ENCODE data around the gene PDZD2.

DNA sequence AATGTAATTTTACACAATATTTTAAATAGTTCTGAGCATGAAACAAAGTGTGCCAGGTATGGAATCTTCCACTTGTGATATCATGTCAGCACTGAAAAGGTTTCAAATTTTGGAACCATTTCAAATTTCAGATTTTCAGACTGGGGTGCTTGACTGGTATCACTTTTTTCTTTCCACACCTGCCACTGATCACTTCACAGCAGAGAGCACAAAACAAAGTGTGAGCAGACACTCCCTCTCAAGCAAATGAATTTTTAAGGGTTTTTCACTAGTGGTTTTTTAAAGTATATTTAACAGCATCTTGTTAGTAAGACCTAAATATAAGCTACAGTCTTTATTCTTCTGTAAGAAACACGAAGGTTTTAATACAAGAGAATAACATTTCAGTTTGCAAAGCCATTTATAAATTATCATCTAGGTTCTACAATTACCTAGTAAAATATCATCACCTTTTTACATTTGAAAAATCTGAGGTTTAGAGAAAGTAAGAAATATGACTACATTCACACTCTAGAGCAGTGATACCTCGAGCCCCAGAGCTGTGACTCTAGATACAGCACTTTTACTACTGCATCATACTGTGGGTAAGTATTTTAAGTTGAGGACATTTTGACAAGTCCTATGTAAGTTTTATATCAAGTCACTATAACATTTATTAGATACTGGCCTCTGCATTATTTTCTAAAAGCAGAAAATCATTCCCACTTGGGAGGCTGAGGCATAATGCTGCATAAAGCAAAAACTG lies 520.6 kb downstream of the PDZD2 start:
- TF ChIP-seq, protein P1, sequence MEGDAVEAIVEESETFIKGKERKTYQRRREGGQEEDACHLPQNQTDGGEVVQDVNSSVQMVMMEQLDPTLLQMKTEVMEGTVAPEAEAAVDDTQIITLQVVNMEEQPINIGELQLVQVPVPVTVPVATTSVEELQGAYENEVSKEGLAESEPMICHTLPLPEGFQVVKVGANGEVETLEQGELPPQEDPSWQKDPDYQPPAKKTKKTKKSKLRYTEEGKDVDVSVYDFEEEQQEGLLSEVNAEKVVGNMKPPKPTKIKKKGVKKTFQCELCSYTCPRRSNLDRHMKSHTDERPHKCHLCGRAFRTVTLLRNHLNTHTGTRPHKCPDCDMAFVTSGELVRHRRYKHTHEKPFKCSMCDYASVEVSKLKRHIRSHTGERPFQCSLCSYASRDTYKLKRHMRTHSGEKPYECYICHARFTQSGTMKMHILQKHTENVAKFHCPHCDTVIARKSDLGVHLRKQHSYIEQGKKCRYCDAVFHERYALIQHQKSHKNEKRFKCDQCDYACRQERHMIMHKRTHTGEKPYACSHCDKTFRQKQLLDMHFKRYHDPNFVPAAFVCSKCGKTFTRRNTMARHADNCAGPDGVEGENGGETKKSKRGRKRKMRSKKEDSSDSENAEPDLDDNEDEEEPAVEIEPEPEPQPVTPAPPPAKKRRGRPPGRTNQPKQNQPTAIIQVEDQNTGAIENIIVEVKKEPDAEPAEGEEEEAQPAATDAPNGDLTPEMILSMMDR (IDR thresholded peaks at IDR 0.05) = no peak
- TF ChIP-seq EP300 (IDR thresholded peaks at IDR 0.05) (no peak), POLR2AphosphoS5 (IDR thresholded peaks at IDR 0.05) (no peak), POLR2A (IDR thresholded peaks at IDR 0.05) (no peak)

Data from suprapubic skin (tissue), 4 donors.